Measurements from ENCODE around the gene MSL3.

DNA sequence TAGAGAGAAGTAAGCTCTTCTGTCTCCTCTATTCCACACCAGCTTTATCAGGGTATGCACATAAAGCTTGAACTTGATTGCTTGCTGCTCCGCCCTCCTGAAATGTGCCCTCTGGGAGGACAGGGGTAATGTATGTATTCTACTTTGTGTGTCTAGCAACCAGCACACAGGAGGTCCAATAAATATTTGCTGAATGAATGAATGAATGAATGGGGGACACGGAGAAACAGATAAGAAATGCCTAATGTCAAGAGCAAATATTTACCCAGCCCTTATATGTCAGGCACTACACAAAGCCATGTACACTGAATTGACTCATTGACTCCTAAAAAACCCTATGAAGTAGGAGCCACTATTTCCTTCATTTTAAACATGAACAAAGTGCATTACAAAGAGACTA lies 2.3 kb upstream of the MSL3 start:
- no peak for TF ChIP-seq JUND (IDR thresholded peaks at IDR 0.05; ENCODE audit: low read length)
- TF ChIP-seq EGR1 (IDR thresholded peaks at IDR 0.05; ENCODE audit: borderline replicate concordance, low read depth, low read length) = no peak
- no peak for TF ChIP-seq RFX5 (IDR thresholded peaks at IDR 0.05; ENCODE audit: borderline replicate concordance, low read depth, low read length)
- no peak for TF ChIP-seq POLR2A (IDR thresholded peaks at IDR 0.05; ENCODE audit: control extremely low read depth in 1 of 2, low read depth in 2 of 2, low read length in 2 of 2)
- TF ChIP-seq TCF12 (IDR thresholded peaks at IDR 0.05; ENCODE audit: low read depth, low read length) = no peak
- no peak for TF ChIP-seq EP300 (IDR thresholded peaks at IDR 0.05; ENCODE audit: borderline replicate concordance in 1 of 2, low read depth in 2 of 2, low read length in 2 of 2)
- TF ChIP-seq, protein P1, sequence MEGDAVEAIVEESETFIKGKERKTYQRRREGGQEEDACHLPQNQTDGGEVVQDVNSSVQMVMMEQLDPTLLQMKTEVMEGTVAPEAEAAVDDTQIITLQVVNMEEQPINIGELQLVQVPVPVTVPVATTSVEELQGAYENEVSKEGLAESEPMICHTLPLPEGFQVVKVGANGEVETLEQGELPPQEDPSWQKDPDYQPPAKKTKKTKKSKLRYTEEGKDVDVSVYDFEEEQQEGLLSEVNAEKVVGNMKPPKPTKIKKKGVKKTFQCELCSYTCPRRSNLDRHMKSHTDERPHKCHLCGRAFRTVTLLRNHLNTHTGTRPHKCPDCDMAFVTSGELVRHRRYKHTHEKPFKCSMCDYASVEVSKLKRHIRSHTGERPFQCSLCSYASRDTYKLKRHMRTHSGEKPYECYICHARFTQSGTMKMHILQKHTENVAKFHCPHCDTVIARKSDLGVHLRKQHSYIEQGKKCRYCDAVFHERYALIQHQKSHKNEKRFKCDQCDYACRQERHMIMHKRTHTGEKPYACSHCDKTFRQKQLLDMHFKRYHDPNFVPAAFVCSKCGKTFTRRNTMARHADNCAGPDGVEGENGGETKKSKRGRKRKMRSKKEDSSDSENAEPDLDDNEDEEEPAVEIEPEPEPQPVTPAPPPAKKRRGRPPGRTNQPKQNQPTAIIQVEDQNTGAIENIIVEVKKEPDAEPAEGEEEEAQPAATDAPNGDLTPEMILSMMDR (IDR thresholded peaks at IDR 0.05; ENCODE audit: control extremely low read depth in 1 of 3, insufficient read depth in 1 of 3, low read depth in 1 of 3, low read length in 3 of 3) = no peak

All from H1 (cell line).